ENCODE results near the gene MAF.

The MAF gene

DNA sequence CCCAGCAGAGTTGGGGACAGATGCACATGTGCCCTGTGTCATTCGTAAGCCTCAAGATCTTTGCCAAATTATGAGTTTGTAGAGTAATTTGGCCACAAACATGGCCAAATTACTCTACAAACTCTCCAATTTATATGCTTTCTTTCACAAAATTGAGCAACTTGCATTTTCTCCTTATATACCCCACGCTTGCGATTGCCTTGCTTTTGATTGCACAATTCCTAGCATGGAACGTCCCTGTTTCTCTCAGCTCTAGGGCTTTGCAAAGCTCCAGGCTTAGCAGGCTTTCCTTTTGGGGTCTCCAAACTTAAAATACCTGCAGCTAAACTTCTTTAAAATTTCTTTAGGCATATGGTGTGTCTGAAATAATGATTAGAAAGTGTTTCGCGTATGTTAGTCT, 28.5 kb upstream of the MAF start:
- TF ChIP-seq CTCF (IDR thresholded peaks at IDR 0.05; ENCODE audit: low read depth, low read length) = no peak
- Histone ChIP-seq H3K36me3 (no peaks in the 10 kb centered on the region), H3K27me3 (no peaks in the 10 kb centered on the region), H3K4me3 (ENCODE audit: low read depth, low read length) (no peak overlapping the region), H3K4me1 (no peaks in the 10 kb centered on the region), H3K9me3 (no peaks in the 10 kb centered on the region)
- no peak for DNase-seq

DNA sequence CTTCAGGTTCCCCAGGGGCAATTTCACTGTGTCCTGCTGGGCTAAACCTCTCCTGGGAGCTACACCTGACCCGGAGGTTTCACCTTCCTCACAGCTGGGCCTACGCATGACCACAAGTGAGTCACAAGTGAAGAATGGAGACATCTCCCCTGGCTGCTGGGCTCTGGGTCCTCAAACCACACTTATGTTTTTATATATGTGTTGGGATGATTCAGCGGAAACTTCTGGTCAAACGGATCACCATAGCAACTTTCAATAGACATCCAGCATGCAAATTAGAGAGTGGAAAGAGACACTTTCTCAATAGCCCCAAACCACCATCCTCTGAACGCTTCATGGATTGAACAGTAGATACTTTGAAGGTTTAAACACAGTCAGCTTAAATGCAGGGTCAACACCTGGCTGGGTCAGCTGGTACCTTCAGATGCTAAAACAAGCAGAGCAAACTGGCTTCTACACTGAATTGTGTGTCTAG, 28.0 kb upstream of the MAF start:
- TF ChIP-seq CTCF (IDR thresholded peaks at IDR 0.05; ENCODE audit: low read depth, low read length) = no peak
- no peak for DNase-seq
- no peak overlapping the region for H3K4me3 ChIP-seq (ENCODE audit: low read depth, low read length)
- H3K9me3 ChIP-seq = no peaks in the 10 kb centered on the region
- no peaks in the 10 kb centered on the region for H3K27me3 ChIP-seq
- H3K36me3 ChIP-seq = no peaks in the 10 kb centered on the region
- no peaks in the 10 kb centered on the region for H3K4me1 ChIP-seq

GRCh38 chr16:79627092-79627491, 26.6 kb upstream of the MAF start:
- TF ChIP-seq CTCF (IDR thresholded peaks at IDR 0.05; ENCODE audit: low read depth, low read length) = no peak
- Histone ChIP-seq H3K27me3 (no peaks in the 10 kb centered on the region), H3K4me3 (ENCODE audit: low read depth, low read length) (no peak overlapping the region), H3K9me3 (no peaks in the 10 kb centered on the region), H3K36me3 (no peaks in the 10 kb centered on the region), H3K4me1 (no peaks in the 10 kb centered on the region)
- no peak for DNase-seq

DNA sequence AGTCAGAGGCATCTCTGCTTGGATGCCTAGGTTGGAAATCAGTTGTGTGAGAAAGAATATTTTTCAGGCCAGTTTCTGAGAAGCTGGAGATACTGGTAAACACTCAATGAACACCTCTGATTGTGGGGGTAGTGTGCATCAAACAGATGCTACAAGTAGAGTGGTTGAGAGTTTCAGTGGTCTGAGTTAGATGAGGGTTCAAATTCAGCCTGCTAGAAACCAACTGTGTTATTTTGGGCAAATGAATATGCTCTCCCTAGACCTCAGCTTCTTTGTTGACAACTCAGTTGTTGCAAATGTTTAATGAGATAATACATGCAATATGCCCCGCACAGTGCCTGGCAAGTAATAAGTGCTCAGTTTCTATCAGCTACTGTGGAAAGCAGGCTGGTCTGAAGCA, 25.2 kb upstream of the MAF start:
- Histone ChIP-seq H3K4me1 (no peaks in the 10 kb centered on the region), H3K9me3 (no peaks in the 10 kb centered on the region), H3K4me3 (ENCODE audit: low read depth, low read length) (no peak overlapping the region), H3K36me3 (no peaks in the 10 kb centered on the region), H3K27me3 (no peaks in the 10 kb centered on the region)
- TF ChIP-seq CTCF (IDR thresholded peaks at IDR 0.05; ENCODE audit: low read depth, low read length) = no peak
- DNase-seq = no peak

- Histone ChIP-seq H3K4me3 (ENCODE audit: low read depth, low read length) (no peak overlapping the region), H3K27me3 (no peaks in the 10 kb centered on the region), H3K9me3 (no peaks in the 10 kb centered on the region), H3K4me1 (no peaks in the 10 kb centered on the region), H3K36me3 (no peaks in the 10 kb centered on the region)
- TF ChIP-seq CTCF (IDR thresholded peaks at IDR 0.05; ENCODE audit: low read depth, low read length) = no peak
- no peak for DNase-seq
Observed at GRCh38 chr16:79623824-79624223, 23.3 kb upstream of the MAF start.

DNA sequence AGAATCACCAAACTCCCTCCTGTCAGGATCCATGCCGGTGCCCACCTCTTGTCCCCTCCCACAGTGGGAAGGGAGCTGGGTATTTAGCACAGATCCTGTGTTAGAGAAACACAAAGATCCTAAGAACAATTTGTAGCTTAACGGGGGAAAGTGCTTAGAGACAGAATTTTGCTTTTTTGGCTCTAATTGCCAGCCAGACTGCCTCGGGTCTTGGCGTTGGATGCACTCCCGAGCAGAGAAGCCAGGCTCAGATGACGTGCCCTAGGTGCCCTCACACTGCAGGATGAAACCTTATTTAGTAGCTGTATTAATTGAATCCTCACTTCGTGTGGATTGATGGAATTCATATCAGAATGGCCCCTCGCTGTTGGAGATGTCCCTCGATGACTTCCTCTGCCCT, 22.5 kb upstream of the MAF start:
- Histone ChIP-seq H3K27me3 (no peaks in the 10 kb centered on the region), H3K4me1 (no peaks in the 10 kb centered on the region), H3K4me3 (ENCODE audit: low read depth, low read length) (no peak overlapping the region), H3K36me3 (no peaks in the 10 kb centered on the region), H3K9me3 (no peaks in the 10 kb centered on the region)
- no peak for DNase-seq
- TF ChIP-seq CTCF (IDR thresholded peaks at IDR 0.05; ENCODE audit: low read depth, low read length) = no peak
